Hepatocyte (in vitro differentiated cells): ENCODE measurements around the gene SH3PXD2B.

ENCODE experiments used
- EZH2 ChIP-seq: fragments of 200-600 bp; sonication (generic); IDR thresholded peaks from 2 replicates; pipeline ENCODE4 v1.6.1; 2016; ENCODE audit warnings: antibody characterized with exemption, mild to moderate bottlenecking, borderline replicate concordance
- EZH2phosphoT487 ChIP-seq: fragments of 200-600 bp; sonication (generic); IDR thresholded peaks from one replicate; pipeline ENCODE4 v1.6.1; 2018; ENCODE audit warnings: antibody characterized with exemption, mild to moderate bottlenecking, low read depth, moderate library complexity; ENCODE audit not compliant: unreplicated experiment, severe bottlenecking
- TF ChIP-seq, protein P1 (sequence below): fragments of 200-600 bp; sonication (generic); IDR thresholded peaks from 2 replicates; pipeline ENCODE4 v1.5.1; 2016; ENCODE audit warnings: antibody characterized with exemption, mild to moderate bottlenecking; ENCODE audit not compliant: poor library complexity

DNA sequence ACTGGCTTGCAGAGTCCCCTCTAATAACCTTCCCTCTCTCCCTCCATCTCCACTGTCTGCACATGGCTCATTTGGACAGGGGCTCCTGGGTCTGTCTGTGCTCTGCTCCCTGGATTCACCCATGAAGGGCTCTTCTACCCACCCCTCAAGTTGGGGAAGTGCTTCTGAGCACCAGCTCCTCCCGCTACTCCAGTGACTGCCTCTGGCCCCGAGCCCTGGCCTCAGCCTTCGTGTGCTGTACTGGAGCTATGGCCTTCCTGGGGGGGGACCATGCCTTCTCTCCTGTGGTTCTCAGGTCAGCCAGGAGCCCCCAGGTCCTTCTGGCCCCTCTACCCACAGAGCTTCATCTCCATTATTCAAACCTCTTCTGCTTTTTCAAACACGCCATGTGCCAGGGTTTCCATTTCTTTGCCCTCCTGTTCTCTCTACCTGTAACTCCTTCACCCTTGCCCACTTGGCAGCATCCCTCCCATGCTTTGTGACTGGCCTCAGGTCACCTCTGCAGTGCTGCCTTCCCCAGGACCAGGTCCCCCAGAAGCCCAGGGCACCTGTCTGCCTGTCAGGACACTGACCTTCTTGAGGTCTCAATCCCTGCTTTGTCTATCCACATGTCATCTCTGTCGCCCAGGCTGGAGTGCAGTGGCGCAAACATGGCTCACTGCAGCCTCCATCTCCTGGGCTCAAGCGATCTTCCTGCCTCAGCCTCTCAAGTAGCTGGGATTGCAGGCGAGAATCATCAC is 9.5 kb downstream of the SH3PXD2B start:
- TF ChIP-seq, protein P1, sequence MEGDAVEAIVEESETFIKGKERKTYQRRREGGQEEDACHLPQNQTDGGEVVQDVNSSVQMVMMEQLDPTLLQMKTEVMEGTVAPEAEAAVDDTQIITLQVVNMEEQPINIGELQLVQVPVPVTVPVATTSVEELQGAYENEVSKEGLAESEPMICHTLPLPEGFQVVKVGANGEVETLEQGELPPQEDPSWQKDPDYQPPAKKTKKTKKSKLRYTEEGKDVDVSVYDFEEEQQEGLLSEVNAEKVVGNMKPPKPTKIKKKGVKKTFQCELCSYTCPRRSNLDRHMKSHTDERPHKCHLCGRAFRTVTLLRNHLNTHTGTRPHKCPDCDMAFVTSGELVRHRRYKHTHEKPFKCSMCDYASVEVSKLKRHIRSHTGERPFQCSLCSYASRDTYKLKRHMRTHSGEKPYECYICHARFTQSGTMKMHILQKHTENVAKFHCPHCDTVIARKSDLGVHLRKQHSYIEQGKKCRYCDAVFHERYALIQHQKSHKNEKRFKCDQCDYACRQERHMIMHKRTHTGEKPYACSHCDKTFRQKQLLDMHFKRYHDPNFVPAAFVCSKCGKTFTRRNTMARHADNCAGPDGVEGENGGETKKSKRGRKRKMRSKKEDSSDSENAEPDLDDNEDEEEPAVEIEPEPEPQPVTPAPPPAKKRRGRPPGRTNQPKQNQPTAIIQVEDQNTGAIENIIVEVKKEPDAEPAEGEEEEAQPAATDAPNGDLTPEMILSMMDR: no peak
- no peak for TF ChIP-seq EZH2
- TF ChIP-seq EZH2phosphoT487: no peak
